ENCODE data around the gene ACER1.

The ACER1 gene

DNA sequence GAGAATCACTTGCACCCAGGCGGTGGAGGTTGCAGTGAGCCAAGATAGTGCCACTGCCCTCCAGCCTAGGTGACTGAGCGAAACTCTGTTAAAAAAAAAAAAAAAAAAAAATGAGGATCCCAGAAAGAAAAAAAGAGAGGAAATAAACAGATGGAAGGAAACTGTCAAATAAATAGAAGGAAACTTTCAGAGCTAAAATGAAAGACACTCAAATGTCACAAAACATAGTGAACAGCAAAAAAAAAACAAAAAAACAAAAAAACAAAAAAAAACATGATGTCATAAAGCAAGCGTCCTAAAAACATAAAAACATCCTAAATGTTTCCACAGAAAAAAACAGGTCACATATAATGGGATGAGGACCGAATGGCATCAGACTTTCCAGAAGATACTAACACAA is 68.6 kb downstream of the ACER1 start:
- DNase-seq = no peak

GRCh38 chr19:6263735-6264444 is 69.5 kb downstream of the ACER1 start:
- DNase-seq = no peak

DNA sequence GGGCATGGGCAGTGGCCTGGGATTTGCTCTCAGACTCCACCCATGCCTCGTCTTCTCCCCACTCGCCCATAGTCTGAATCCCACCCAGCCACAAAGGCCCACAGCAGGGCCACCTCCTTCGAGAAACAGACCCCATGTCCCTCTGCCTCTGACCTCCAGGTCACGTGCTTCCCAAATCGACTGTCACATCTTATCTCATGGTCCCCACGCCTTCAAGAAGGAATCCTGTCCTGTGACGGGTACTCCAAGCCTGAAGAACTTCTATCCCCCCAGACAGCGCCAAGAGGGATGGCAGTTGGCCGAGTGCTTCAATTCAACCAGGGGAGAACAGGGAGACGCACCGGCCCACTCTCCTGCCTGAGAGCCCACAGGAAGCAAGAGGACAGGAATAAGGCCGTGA is 70.1 kb downstream of the ACER1 start:
- no peak for DNase-seq

GRCh38 chr19:6262519-6262918 is 70.9 kb downstream of the ACER1 start:
- DNase-seq = no peak

DNA sequence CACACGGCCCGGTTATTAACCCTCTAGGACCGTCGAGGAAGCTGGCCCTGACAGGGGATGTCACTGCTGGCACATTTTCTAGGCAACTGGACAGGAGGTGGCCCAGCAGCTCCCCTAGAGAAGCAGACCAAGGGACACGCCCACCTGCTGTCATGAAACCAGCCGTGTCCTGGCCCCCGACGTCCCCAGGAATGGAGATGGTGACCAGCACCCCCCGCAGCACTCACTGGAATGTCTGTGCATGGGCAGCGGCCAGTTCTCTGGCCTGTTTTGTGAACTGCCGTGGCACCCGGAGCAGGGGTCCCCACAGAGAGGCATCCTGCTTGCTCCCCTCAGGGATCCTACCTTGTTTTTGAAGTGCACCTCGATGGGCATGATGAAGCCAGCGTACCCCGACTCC is 71.5 kb downstream of the ACER1 start:
- DNase-seq = no peak

GRCh38 chr19:6260912-6261650 is 72.3 kb downstream of the ACER1 start:
- DNase-seq = peak; percentile 17

- DNase-seq = no peak
Measured at GRCh38 chr19:6260376-6260775, 73.0 kb downstream of the ACER1 start.

DNA sequence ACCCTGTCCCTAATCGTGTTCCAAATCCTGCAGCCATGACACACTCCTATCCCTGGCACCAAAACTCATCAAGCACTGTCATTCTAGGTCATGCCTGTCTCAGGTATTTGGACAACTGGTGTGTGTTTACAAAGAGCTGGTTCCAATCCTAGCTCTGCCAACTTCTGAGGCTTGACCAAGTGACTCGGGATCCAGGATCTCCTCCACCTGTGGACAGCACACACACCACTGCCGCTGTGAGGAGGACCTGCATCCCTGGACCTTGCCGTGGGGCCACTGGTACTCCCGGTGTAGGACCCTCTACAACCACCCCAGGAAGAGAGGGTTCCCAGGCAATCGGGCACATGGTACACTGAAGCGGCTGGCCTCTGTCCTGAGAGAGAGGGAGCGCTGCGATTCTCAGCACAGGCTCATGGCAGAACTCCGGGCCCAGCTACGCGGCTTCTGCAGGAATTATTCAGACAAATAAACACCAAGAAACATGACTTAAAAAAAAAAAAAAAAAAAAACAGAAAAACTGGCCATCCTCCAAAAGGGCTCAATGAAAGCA is 74.0 kb downstream of the ACER1 start:
- DNase-seq = no peak

DNA sequence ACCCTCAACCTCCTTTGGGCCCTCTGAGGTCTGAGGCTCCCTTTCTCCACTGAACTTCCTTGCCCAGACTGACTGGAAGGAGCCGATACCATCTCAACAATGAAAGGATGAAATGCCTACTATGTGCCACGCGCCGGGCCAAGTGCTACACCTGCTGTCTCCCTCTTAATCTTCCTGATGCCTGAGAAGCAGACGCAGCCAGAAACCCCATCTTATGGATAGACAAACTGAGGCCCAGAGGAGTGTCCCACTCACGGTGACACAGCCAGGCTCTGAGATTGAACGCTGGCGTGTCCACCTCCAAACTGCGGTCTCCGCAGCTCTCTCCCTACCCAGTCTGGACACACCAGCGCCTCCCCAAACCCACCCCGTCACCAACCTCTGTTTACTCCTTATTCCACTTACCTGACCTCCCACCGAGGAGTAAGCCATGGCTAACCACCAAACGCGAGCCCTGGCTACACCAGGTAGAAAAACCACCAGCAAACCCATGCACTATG is 74.5 kb downstream of the ACER1 start:
- no peak for DNase-seq
